ENCODE measurements around the gene LGALS9.

DNA sequence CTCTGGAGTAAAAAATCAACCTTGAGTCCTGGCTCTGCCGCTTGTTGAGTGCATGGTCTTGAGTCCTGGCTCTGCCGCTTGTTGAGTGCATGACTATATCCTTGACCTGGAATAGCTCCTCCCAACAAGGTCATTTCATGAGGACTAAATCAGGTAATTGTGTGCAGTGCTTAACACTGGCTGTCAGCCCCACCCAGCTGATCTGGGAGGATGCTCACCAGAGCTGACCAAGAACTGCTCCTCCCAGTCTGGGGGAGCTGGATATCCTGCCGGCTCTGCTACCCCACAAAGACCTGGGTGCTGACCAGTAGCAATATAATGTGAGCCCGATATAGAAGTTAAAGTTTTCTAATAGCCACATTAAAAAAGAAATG, 20.7 kb upstream of the LGALS9 start:
- TF ChIP-seq, protein P1, sequence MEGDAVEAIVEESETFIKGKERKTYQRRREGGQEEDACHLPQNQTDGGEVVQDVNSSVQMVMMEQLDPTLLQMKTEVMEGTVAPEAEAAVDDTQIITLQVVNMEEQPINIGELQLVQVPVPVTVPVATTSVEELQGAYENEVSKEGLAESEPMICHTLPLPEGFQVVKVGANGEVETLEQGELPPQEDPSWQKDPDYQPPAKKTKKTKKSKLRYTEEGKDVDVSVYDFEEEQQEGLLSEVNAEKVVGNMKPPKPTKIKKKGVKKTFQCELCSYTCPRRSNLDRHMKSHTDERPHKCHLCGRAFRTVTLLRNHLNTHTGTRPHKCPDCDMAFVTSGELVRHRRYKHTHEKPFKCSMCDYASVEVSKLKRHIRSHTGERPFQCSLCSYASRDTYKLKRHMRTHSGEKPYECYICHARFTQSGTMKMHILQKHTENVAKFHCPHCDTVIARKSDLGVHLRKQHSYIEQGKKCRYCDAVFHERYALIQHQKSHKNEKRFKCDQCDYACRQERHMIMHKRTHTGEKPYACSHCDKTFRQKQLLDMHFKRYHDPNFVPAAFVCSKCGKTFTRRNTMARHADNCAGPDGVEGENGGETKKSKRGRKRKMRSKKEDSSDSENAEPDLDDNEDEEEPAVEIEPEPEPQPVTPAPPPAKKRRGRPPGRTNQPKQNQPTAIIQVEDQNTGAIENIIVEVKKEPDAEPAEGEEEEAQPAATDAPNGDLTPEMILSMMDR (IDR thresholded peaks at IDR 0.05): no peak
- TF ChIP-seq EZH2 (IDR thresholded peaks at IDR 0.05; ENCODE audit: borderline replicate concordance, insufficient read depth, low read depth, low read length, poor library complexity, severe bottlenecking): no peak
